PC-9 (cell line): ENCODE data around the gene RAB10. TPM values are rescaled to one million over a fixed set of nuclear protein-coding genes. Genes with fewer than 3 reads are reported as not detected.
"Not testable (repeated sequence)": the region's sequence is repeated elsewhere in the genome, so short reads cannot be mapped to it uniquely, and the experiment has no call there.

Experiments
- BruUV-seq: library from RNA; stranded (reverse); fragments of 400-500 nt; replicated peaks from 2 replicates; lab custom pipeline; 2021; lab: Mats Ljungman, UMichigan
- CTCF ChIA-PET: fragments of 300-600 bp; sonication (Branson Sonifier 250); formaldehyde crosslinking; loops from one replicate; lab custom pipeline; 2022; ENCODE audit warnings: antibody characterized with exemption; lab: Charles Lee
- POLR2A ChIA-PET: fragments of 300-600 bp; sonication (Branson Sonifier 250); formaldehyde crosslinking; loops from one replicate; lab custom pipeline; 2022; ENCODE audit warnings: antibody characterized with exemption; ENCODE audit not compliant: unreplicated experiment; lab: Charles Lee
- DNase-seq, 2 experiments: peaks; one replicate each; pipeline versions ENCODE4 v3.0.0 to v3.0.0-alpha.2; 2015 to 2022; ENCODE audit warnings: mixed read lengths in 1 of 2
- H2AFZ ChIP-seq: fragments of 200-600 bp; sonication (generic); 2 replicates; pipeline ENCODE4 v1.8.1; 2017; ENCODE audit warnings: antibody characterized with exemption
- H3F3A ChIP-seq: fragments of 200-600 bp; sonication (generic); 2 replicates; pipeline ENCODE4 v1.8.1; 2017; ENCODE audit warnings: antibody characterized with exemption, mild to moderate bottlenecking, low read depth; ENCODE audit not compliant: insufficient read depth
- H3K27ac ChIP-seq: fragments of 200-600 bp; sonication (generic); 2 replicates; pipeline ENCODE4 v1.6.1; 2016; ENCODE audit warnings: mixed run types
- H3K27me3 ChIP-seq: fragments of 200-600 bp; sonication (generic); 2 replicates; pipeline ENCODE4 v1.6.1; 2016; ENCODE audit warnings: low read depth, mixed run types; ENCODE audit not compliant: insufficient read depth
- H3K36me3 ChIP-seq: fragments of 200-600 bp; sonication (generic); 2 replicates; pipeline ENCODE4 v1.6.1; 2016; ENCODE audit warnings: low read depth, mixed run types
- H3K4me1 ChIP-seq: fragments of 200-600 bp; sonication (generic); replicated peaks from 2 replicates; pipeline ENCODE4 v1.6.1; 2016; ENCODE audit warnings: mixed run types; ENCODE audit not compliant: insufficient read depth
- H3K4me2 ChIP-seq: fragments of 200-600 bp; sonication (generic); 2 replicates; pipeline ENCODE4 v1.6.1; 2017; ENCODE audit warnings: mixed run types
- H3K4me3 ChIP-seq: fragments of 200-600 bp; sonication (generic); 2 replicates; pipeline ENCODE4 v1.6.1; 2016; ENCODE audit warnings: mixed run types
- H3K79me2 ChIP-seq: fragments of 200-600 bp; sonication (generic); 2 replicates; pipeline ENCODE4 v1.6.1; 2017; ENCODE audit warnings: low read depth, mixed run types
- H3K9me2 ChIP-seq: fragments of 200-600 bp; sonication (generic); 2 replicates; pipeline ENCODE4 v1.8.1; 2017; ENCODE audit warnings: mild to moderate bottlenecking; ENCODE audit not compliant: insufficient read depth
- H3K9me3 ChIP-seq: fragments of 200-600 bp; sonication (generic); 2 replicates; pipeline ENCODE4 v1.8.1; 2016; ENCODE audit warnings: low read depth; ENCODE audit not compliant: insufficient read depth
- H4K20me1 ChIP-seq: fragments of 200-600 bp; sonication (generic); 2 replicates; pipeline ENCODE4 v1.8.1; 2017; ENCODE audit not compliant: insufficient read depth
- CTCF ChIP-seq: fragments of 200-600 bp; sonication (generic); conservative IDR thresholded peaks from 2 replicates; pipeline ENCODE4 v1.6.1; 2017; ENCODE audit warnings: mixed run types, antibody characterized with exemption, mild to moderate bottlenecking, moderate library complexity
- EZH2 ChIP-seq: fragments of 200-600 bp; sonication (generic); IDR thresholded peaks from 2 replicates; pipeline ENCODE4 v1.8.0; 2017; ENCODE audit warnings: antibody characterized with exemption, low read depth
- intact Hi-C: fragments of 100-400 bp; cut with micrococcal nuclease; formaldehyde crosslinking; loops from one replicate; pipeline ENCODE4 v1.10.0; 2022; ENCODE audit not compliant: unreplicated experiment
- total RNA-seq: library from RNA; stranded (reverse); gene quantifications from 2 replicates; pipeline ENCODE4 v1.2.3, GENCODE V29; 2021

Gene RAB10
- total RNA-seq, 1 experiment from 2014 or later, result 171 TPM

DNA sequence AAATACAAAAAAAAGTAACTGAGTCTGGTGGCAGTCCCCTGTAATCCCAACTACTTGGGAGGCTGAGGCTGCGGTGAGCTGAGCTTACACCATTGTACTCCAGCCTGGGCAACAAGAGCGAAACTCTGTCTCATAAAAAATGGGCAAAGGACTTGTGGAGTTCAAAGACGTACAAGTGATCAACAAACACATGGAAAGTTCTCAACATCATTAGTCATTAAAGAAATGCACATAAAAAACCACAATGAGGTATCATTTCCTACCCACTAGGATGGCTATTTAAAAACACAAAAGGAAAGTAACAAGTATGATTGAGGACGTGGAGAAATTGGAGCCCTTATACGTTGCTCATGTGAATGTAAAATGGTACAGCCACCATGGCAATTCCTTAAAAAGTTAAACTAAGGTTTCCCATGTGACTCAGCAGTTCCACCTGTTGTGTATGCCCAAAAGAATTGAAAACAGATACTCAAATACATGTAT, 52.3 kb downstream of the RAB10 start:
- no peak overlapping the region for H3K4me2 ChIP-seq
- CTCF ChIA-PET, result interaction anchor here (0.7 kb wide), 1 partner anchor 29 kb away, joined by 3 read pairs; no protein-coding TSS in a partner anchor
- H2AFZ ChIP-seq, result no peak overlapping the region

GRCh38 chr2:26086779-26087178, 52.9 kb downstream of the RAB10 start:
- BruUV-seq, result no TSS peak

More for the DNA sequence above, 52.3 kb downstream of the RAB10 start:
- POLR2A ChIA-PET, result interaction anchor here (0.6 kb wide), 1 partner anchor 300 kb away, joined by 3 read pairs; no protein-coding TSS in a partner anchor
- H3K4me1 ChIP-seq, result no peaks in the 10 kb centered on the region
- peaks cover 11% of the 10 kb centered on the region for H3K36me3 ChIP-seq
- no peaks in the 10 kb centered on the region for H3K9me2 ChIP-seq
- TF ChIP-seq CTCF, result no peak
- TF ChIP-seq EZH2, result no peak
- peaks cover 69% of the 10 kb centered on the region for H3F3A ChIP-seq
- peaks cover 94% of the 10 kb centered on the region for H3K79me2 ChIP-seq
- H4K20me1 ChIP-seq, result peaks cover 72% of the 10 kb centered on the region
- intact Hi-C loops, result loop anchor here (5.0 kb wide), 1 partner anchor 89 kb away; no protein-coding TSS in a partner anchor
- no peaks in the 10 kb centered on the region for H3K27me3 ChIP-seq
- no peaks in the 10 kb centered on the region for H3K9me3 ChIP-seq
- BruUV-seq, result no TSS peak
- H3K27ac ChIP-seq, result peak overlapping the region; percentile 28
- DNase-seq, result no peak
- H3K4me3 ChIP-seq, result no peak overlapping the region

GRCh38 chr2:26088038-26088643, 54.3 kb downstream of the RAB10 start:
- intact Hi-C loops, result loop anchor here (2.0 to 5.0 kb wide), 2 partner anchors 57 to 91 kb away; no protein-coding TSS in a partner anchor
- ChIA-PET POLR2A (interaction anchor here (0.6 to 0.7 kb wide), 2 partner anchors 76 to 138 kb away, joined by 6 to 14 read pairs; no protein-coding TSS in a partner anchor), CTCF (interaction anchor here (0.6 to 1.2 kb wide), 2 partner anchors 34 to 97 kb away, joined by 3 to 8 read pairs; no protein-coding TSS in a partner anchor)

More at GRCh38 chr2:26086779-26087178, 52.9 kb downstream of the RAB10 start:
- ChIA-PET CTCF (no interaction called here), POLR2A (no interaction called here)
- H4K20me1 ChIP-seq, result peaks cover 78% of the 10 kb centered on the region
- no peak overlapping the region for H2AFZ ChIP-seq
- peaks cover 5% of the 10 kb centered on the region; the same call in 1 of the 2 replicates for H3K36me3 ChIP-seq
- H3K4me1 ChIP-seq, result no peaks in the 10 kb centered on the region
- intact Hi-C loops, result loop anchor here (5.0 kb wide), 1 partner anchor 89 kb away; no protein-coding TSS in a partner anchor
- H3K4me3 ChIP-seq, result no peak overlapping the region
- no peaks in the 10 kb centered on the region for H3K9me3 ChIP-seq
- H3F3A ChIP-seq, result peaks cover 69% of the 10 kb centered on the region
- peaks cover 94% of the 10 kb centered on the region for H3K79me2 ChIP-seq
- TF ChIP-seq EZH2 (no peak), CTCF (no peak)
- no peak for DNase-seq
- H3K9me2 ChIP-seq, result no peaks in the 10 kb centered on the region
- H3K27ac ChIP-seq, result peak overlapping the region; percentile 28
- no peaks in the 10 kb centered on the region for H3K27me3 ChIP-seq
- no peak overlapping the region for H3K4me2 ChIP-seq

GRCh38 chr2:26088931-26089330, 55.0 kb downstream of the RAB10 start:
- H3K4me2 ChIP-seq, H3K36me3 ChIP-seq, POLR2A ChIA-PET, H3K4me1 ChIP-seq, H3K27ac ChIP-seq, H3K9me3 ChIP-seq, H2AFZ ChIP-seq, CTCF ChIA-PET, DNase-seq, H3K27me3 ChIP-seq, H3K4me3 ChIP-seq, H3K9me2 ChIP-seq, BruUV-seq: not testable (repeated sequence)
- Histone ChIP-seq H4K20me1 (peaks cover 88% of the 10 kb centered on the region), H3K79me2 (peaks cover 95% of the 10 kb centered on the region), H3F3A (peaks cover 69% of the 10 kb centered on the region)
- intact Hi-C loops, result loop anchor here (2.0 to 5.0 kb wide), 2 partner anchors 56 to 92 kb away; no protein-coding TSS in a partner anchor

More at GRCh38 chr2:26088038-26088643, 54.3 kb downstream of the RAB10 start:
- Histone ChIP-seq H3F3A (peaks cover 66% of the 10 kb centered on the region), H3K4me1 (no peaks in the 10 kb centered on the region), H3K9me3 (no peaks in the 10 kb centered on the region), H3K27me3 (no peaks in the 10 kb centered on the region), H3K9me2 (no peaks in the 10 kb centered on the region), H3K4me3 (no peak overlapping the region), H3K79me2 (peaks cover 95% of the 10 kb centered on the region), H3K27ac (no peak overlapping the region), H3K4me2 (no peak overlapping the region), H2AFZ (no peak overlapping the region), H3K36me3 (peaks cover 8% of the 10 kb centered on the region; the same call in 1 of the 2 replicates), H4K20me1 (peaks cover 82% of the 10 kb centered on the region)
- no TSS peak for BruUV-seq
- DNase-seq, result no peak
- TF ChIP-seq CTCF, result peak; percentile 78
- TF ChIP-seq EZH2, result no peak
